K562 (cell line): ENCODE data around the gene TRIM69. TPM values are rescaled to one million over a fixed set of nuclear protein-coding genes. Genes with fewer than 3 reads are reported as not detected.

Experiments
- ATAC-seq: fragments of 200-7000 bp; cut with Tn5 transposase; 3 replicates; pipeline ENCODE4 v1.9.1; 2020; ENCODE audit warnings: moderate library complexity
- BruUV-seq: library from RNA; stranded (reverse); fragments of 400-500 nt; replicated peaks from 2 replicates; lab custom pipeline; 2021; lab: Mats Ljungman, UMichigan
- CTCF ChIA-PET: fragments of 300-600 bp; formaldehyde crosslinking; extraction: SDS; loops from one replicate; lab custom pipeline; 2021; ENCODE audit warnings: low intra/inter-chr PET ratio; lab: Yijun Ruan, JAX
- POLR2A ChIA-PET: fragments of 300-600, 350-650 bp; sonication (Branson Sonifier 250); formaldehyde crosslinking; extraction: SDS; loops from one replicate; lab custom pipeline; 2021; ENCODE audit warnings: antibody characterized with exemption, inconsistent platforms; lab: Yijun Ruan, JAX
- DNase-seq, 4 experiments: peaks; one replicate each; pipeline versions ENCODE4 v3.0.0 to v3.0.0-alpha.2; 2011 to 2018; ENCODE audit warnings: low spot score in 3 of 4, mixed read lengths in 3 of 4; ENCODE audit errors: extremely low read depth in 1 of 4
- FAIRE-seq: peaks from 2 replicates; lab custom pipeline; 2011; peaks lifted over from hg19 to GRCh38; lab: Jason Lieb, UNC
- H2AFZ ChIP-seq: 2 replicates; pipeline ENCODE4 v1.6.0; 2011; ENCODE audit warnings: low read depth, low read length, control low read depth, inconsistent platforms
- H3K27ac ChIP-seq: fragments of 200-600 bp; 3 replicates; pipeline ENCODE4 v1.8.0; 2011; ENCODE audit warnings: low read depth, mild to moderate bottlenecking, control low read depth, inconsistent platforms, low read length, moderate library complexity, mixed read lengths; ENCODE audit errors: extremely low read depth
- H3K27me3 ChIP-seq, 2 experiments: fragments of 300-600 bp in 1 of 2; 2 replicates in 1 of 2; 3 replicates in 1 of 2; pipeline versions ENCODE4 v1.6.0 to v1.8.0; 2011; ENCODE audit warnings: inconsistent platforms in 2 of 2, low read length in 2 of 2, mild to moderate bottlenecking in 1 of 2, mixed read lengths in 1 of 2, moderate library complexity in 1 of 2; ENCODE audit not compliant: control insufficient read depth in 2 of 2, insufficient read depth in 2 of 2
- H3K36me3 ChIP-seq: fragments of 300-600 bp; 3 replicates; pipeline ENCODE4 v1.8.0; 2011; ENCODE audit warnings: mild to moderate bottlenecking, low read length, inconsistent platforms; ENCODE audit not compliant: control insufficient read depth, insufficient read depth
- H3K4me1 ChIP-seq, 2 experiments: fragments of 200-600 bp in 1 of 2; replicated peaks in 1 of 2; 2 replicates in 1 of 2; 3 replicates in 1 of 2; pipeline versions ENCODE4 v1.5.1 to v1.8.0; 2011; ENCODE audit warnings: inconsistent platforms in 2 of 2, low read length in 2 of 2, mild to moderate bottlenecking in 1 of 2, mixed read lengths in 1 of 2, moderate library complexity in 1 of 2; ENCODE audit not compliant: control insufficient read depth in 2 of 2, insufficient read depth in 2 of 2
- H3K4me2 ChIP-seq: 2 replicates; pipeline ENCODE4 v1.6.1; 2011; ENCODE audit warnings: low read length, control low read depth, inconsistent platforms, mixed read lengths; ENCODE audit not compliant: insufficient read depth
- H3K4me3 ChIP-seq: fragments of 200-600 bp; sonication (generic), shearing (Covaris generic); 2 replicates; pipeline ENCODE4 v1.5.1; 2016; ENCODE audit warnings: control low read depth, inconsistent platforms
- H3K79me2 ChIP-seq: fragments of 200-600 bp; 3 replicates; pipeline ENCODE4 v1.8.0; 2011; ENCODE audit warnings: low read length, inconsistent platforms; ENCODE audit not compliant: control insufficient read depth, insufficient read depth
- H3K9ac ChIP-seq, 2 experiments: 2 replicates each; pipeline versions ENCODE4 v1.6.0 to v1.6.1; 2011; ENCODE audit warnings: low read depth in 2 of 2, low read length in 2 of 2, control low read depth in 1 of 2, inconsistent platforms in 1 of 2, mild to moderate bottlenecking in 1 of 2, mixed read lengths in 1 of 2; ENCODE audit not compliant: insufficient read depth in 1 of 2
- H3K9me1 ChIP-seq: one replicate; pipeline ENCODE4 v1.6.0; 2011; ENCODE audit warnings: inconsistent platforms, mild to moderate bottlenecking, low read length, moderate library complexity; ENCODE audit not compliant: control insufficient read depth, insufficient read depth
- H3K9me3 ChIP-seq: replicated peaks from 2 replicates; pipeline ENCODE4 v1.5.1; 2011; ENCODE audit warnings: low read depth, low read length, inconsistent platforms; ENCODE audit not compliant: control insufficient read depth, insufficient read depth
- H4K20me1 ChIP-seq: replicated peaks from 2 replicates; pipeline ENCODE4 v1.6.1; 2011; ENCODE audit warnings: low read length, inconsistent platforms, mixed read lengths; ENCODE audit not compliant: control insufficient read depth, insufficient read depth
- ARID1B ChIP-seq: fragments of 450-650 bp; IDR thresholded peaks from 2 replicates; pipeline ENCODE4 v1.6.1; 2016; ENCODE audit warnings: antibody characterized with exemption, mild to moderate bottlenecking, inconsistent platforms
- CBFA2T3 ChIP-seq: fragments of 450-650 bp; IDR thresholded peaks from 2 replicates; pipeline ENCODE4 v1.6.1; 2017
- CBX5 ChIP-seq: IDR thresholded peaks from 2 replicates; pipeline ENCODE4 v1.6.1; 2014; ENCODE audit warnings: low read depth, borderline replicate concordance
- GATAD2B ChIP-seq: fragments of 450-650 bp; IDR thresholded peaks from 2 replicates; pipeline ENCODE4 v1.6.1; 2017; ENCODE audit warnings: mild to moderate bottlenecking, borderline replicate concordance
- JUND ChIP-seq, 2 experiments: IDR thresholded peaks; 2 replicates in 1 of 2; 3 replicates in 1 of 2; pipeline ENCODE4 v1.6.1; 2011; ENCODE audit warnings: borderline replicate concordance in 2 of 2, low read depth in 2 of 2, low read length in 2 of 2, improper control_type of control experiment in 1 of 2, missing biosample characterization in 1 of 2, missing genetic modification characterization in 1 of 2, missing genetic modification reagents in 1 of 2
- NR0B1 ChIP-seq: fragments of 450-650 bp; IDR thresholded peaks from one replicate; pipeline ENCODE4 v1.6.1; 2018; ENCODE audit warnings: mild to moderate bottlenecking, moderate library complexity; ENCODE audit not compliant: partially characterized antibody
- TCF3 ChIP-seq: sonication (generic); formaldehyde crosslinking; IDR thresholded peaks from 2 replicates; pipeline ENCODE4 v1.4.0; 2020; ENCODE audit warnings: mild to moderate bottlenecking, missing genetic modification reagents
- TRIM24 ChIP-seq, 2 experiments: fragments of 450-650 bp; IDR thresholded peaks; 2 replicates each; pipeline ENCODE4 v1.6.1; 2016
- ZZZ3 ChIP-seq: fragments of 450-650 bp; IDR thresholded peaks from 2 replicates; pipeline ENCODE4 v1.6.1; 2016; ENCODE audit warnings: antibody characterized with exemption, mild to moderate bottlenecking, moderate library complexity
- WGBS: fragments of 100-300 bp; shearing (Covaris generic); methylation state at CpG from one replicate; pipeline ENCODE4 v1.1.6; 2016; ENCODE audit warnings: low coverage, mixed read lengths; ENCODE audit not compliant: insufficient coverage; ENCODE audit errors: missing lambda C conversion rate; 5-methylcytosine and 5-hydroxymethylcytosine counted together
- in situ Hi-C: fragments of 300-500 bp; cut with MboI; formaldehyde crosslinking; loops from 4 replicates; pipeline ENCODE4 v1.15.0; 2018; ENCODE audit warnings: inconsistent platforms, mixed read lengths
- intact Hi-C: fragments of 100-400 bp; cut with micrococcal nuclease; formaldehyde crosslinking; loops from 2 replicates; pipeline ENCODE4 v1.14.2; 2022
- polyA plus RNA-seq, 8 experiments: library from polyadenylated mRNA; depleted of rRNA in 4 of 8; stranded (reverse) in 5 of 8; unstranded in 3 of 8; fragments of >200 nt; fragmentation: Nextera tagmentation in 2 of 8; fragmentation: Illumina TruSeq in 1 of 8; extraction: Ambion mirVana in 2 of 8; extraction: Trizol in 1 of 8; gene quantifications; 2 replicates each; pipeline versions ENCODE4 v1.2.1 to v1.2.3, GENCODE V29; 2011 to 2014; ENCODE audit warnings: inconsistent platforms in 1 of 8, missing spikeins in 1 of 8
- total RNA-seq, 7 experiments: library from RNA; depleted of rRNA in 6 of 7; stranded (reverse); fragments of >200 nt in 6 of 7; fragmentation: Illumina TruSeq in 2 of 7; extraction: Trizol in 2 of 7; gene quantifications; 2 replicates each; pipeline versions ENCODE4 v1.2.1 to v1.2.3, GENCODE V29; 2011 to 2021; ENCODE audit warnings: low replicate concordance in 1 of 7
- TF ChIP-seq, protein P1 (sequence below): fragments of 450-650 bp; conservative IDR thresholded peaks from 2 replicates; pipeline ENCODE4 v1.6.1; 2016; ENCODE audit warnings: missing genetic modification characterization, low read depth, mild to moderate bottlenecking, missing compliant biosample characterization, moderate library complexity

TRIM69 gene
- total and polyA plus RNA-seq, 9 of the 15 experiments (the other 6 are each of a cell fraction or from before 2014, with no cell fraction given): 1.0 to 4.3 (median 2.3) TPM

GRCh38 chr15:44788748-44789147, 52.4 kb downstream of the TRIM69 start (continued):
- TF ChIP-seq JUND (IDR thresholded peaks at IDR 0.05; ENCODE audit: borderline replicate concordance, low read depth, low read length): no peak
- TF ChIP-seq JUND (tag; IDR thresholded peaks at IDR 0.05; ENCODE audit: borderline replicate concordance, low read depth, low read length): peak; percentile 12; the same call in 1 of the 3 replicates
- TF ChIP-seq ZZZ3: no peak
- 0 out of 4 replicates have a peak, but pooled peaks of 1 of the 2 experiments have one; percentile 17 for TF ChIP-seq TRIM24 (IDR thresholded peaks at IDR 0.05)
- TF ChIP-seq, protein P1, sequence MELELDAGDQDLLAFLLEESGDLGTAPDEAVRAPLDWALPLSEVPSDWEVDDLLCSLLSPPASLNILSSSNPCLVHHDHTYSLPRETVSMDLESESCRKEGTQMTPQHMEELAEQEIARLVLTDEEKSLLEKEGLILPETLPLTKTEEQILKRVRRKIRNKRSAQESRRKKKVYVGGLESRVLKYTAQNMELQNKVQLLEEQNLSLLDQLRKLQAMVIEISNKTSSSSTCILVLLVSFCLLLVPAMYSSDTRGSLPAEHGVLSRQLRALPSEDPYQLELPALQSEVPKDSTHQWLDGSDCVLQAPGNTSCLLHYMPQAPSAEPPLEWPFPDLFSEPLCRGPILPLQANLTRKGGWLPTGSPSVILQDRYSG (tag): no peak
- peak; percentile 59 for TF ChIP-seq ARID1B
- TF ChIP-seq TCF3 (CRISPR knock-in tag): peak; percentile 32
- TF ChIP-seq GATAD2B: no peak
- TF ChIP-seq CBFA2T3: peak; percentile 41; the same call in 1 of the 2 replicates

GRCh38 chr15:44790215-44790614, 53.9 kb downstream of the TRIM69 start:
- intact Hi-C loops: loop anchor here (10.0 kb wide), 1 partner anchor 55 kb away; no protein-coding TSS in a partner anchor
- Histone ChIP-seq H3K4me2 (no peak overlapping the region), H3K9me3 (no peaks in the 10 kb centered on the region), H3K27me3 (no peaks in the 10 kb centered on the region), H3K9me1 (no peaks in the 10 kb centered on the region), H3K79me2 (no peaks in the 10 kb centered on the region), H3K4me3 (no peak overlapping the region), H3K27ac (no peak overlapping the region), H2AFZ (peak overlapping the region; percentile 25; the same call in 1 of the 2 replicates), H4K20me1 (no peaks in the 10 kb centered on the region), H3K9ac (no peak overlapping the region), H3K36me3 (no peaks in the 10 kb centered on the region), H3K4me1 (peaks cover 3 to 29% of the 10 kb centered on the region in 2 experiments; a peak in 4 of 5 replicates)
- 60% methylated on average over 2 of the region's 2 CpGs for WGBS
- ChIA-PET CTCF (no interaction called here), POLR2A (interaction anchor here (0.7 kb wide), 1 partner anchor 69 kb away, joined by 3 read pairs; no protein-coding TSS in a partner anchor)
- no TSS peak for BruUV-seq
- ATAC-seq: no peak
- FAIRE-seq: no peak
- in situ Hi-C loops: no loop called here
- no peak for DNase-seq
- TF ChIP-seq CBX5 (no peak), NR0B1 (no peak)
